ENCODE measurements around the gene DAGLA. TPM values are rescaled to one million over a fixed set of nuclear protein-coding genes. Genes with fewer than 3 reads are reported as not detected.

Gene DAGLA
- total RNA-seq, 1 experiment from 2014 or later: 4.5 TPM

GRCh38 chr11:61697764-61698163 lies 17.6 kb downstream of the DAGLA start:
- Histone ChIP-seq H3T11ph (ENCODE audit: low read length) (no peak overlapping the region), H3K4me1 (ENCODE audit: insufficient read depth, low read length) (peaks cover 5% of the 10 kb centered on the region; the same call in 1 of the 2 replicates), H4K8ac (replicated peaks; ENCODE audit: insufficient read length, low read depth, low read length) (no peak overlapping the region), H3K9ac (ENCODE audit: extremely low read depth, insufficient read length, low read length) (no peak overlapping the region), H2BK20ac (ENCODE audit: low read depth, low read length, poor library complexity, severe bottlenecking) (no peak overlapping the region), H3K27ac (ENCODE audit: insufficient read length, low read depth, low read length) (no peak overlapping the region), H3K18ac (ENCODE audit: insufficient read length, low read depth, low read length) (no peak overlapping the region), H3K14ac (ENCODE audit: insufficient read depth, low read length) (no peak overlapping the region), H3K9me3 (ENCODE audit: control insufficient read depth, low read depth, low read length) (no peaks in the 10 kb centered on the region), H3K23me2 (ENCODE audit: insufficient read length, low read depth, low read length, poor library complexity, severe bottlenecking) (no peaks in the 10 kb centered on the region), H3K79me1 (ENCODE audit: insufficient read depth, low read depth, low read length, poor library complexity, severe bottlenecking) (no peaks in the 10 kb centered on the region), H2AFZ (ENCODE audit: low read length) (no peak overlapping the region), H3K79me2 (ENCODE audit: insufficient read depth, low read length) (no peaks in the 10 kb centered on the region), H2BK15ac (ENCODE audit: low read depth, low read length) (no peak overlapping the region), H2BK12ac (ENCODE audit: insufficient read length, low read depth, low read length) (no peak overlapping the region), H3K4ac (ENCODE audit: low read depth, low read length) (no peak overlapping the region), H2AK5ac (ENCODE audit: insufficient read length, low read length) (no peak overlapping the region), H4K91ac (ENCODE audit: insufficient read length, low read depth, low read length) (no peak overlapping the region), H3K4me2 (ENCODE audit: insufficient read depth, insufficient read length, low read length) (no peak overlapping the region), H4K5ac (ENCODE audit: insufficient read length, low read depth, low read length) (no peak overlapping the region), H3K27me3 (ENCODE audit: insufficient read depth, low read length) (no peaks in the 10 kb centered on the region), H3K23ac (ENCODE audit: insufficient read length, low read depth, low read length) (no peak overlapping the region), H4K20me1 (ENCODE audit: control insufficient read depth, insufficient read depth, insufficient read length) (no peaks in the 10 kb centered on the region), H2BK120ac (ENCODE audit: low read depth, low read length, poor library complexity, severe bottlenecking) (no peak overlapping the region), H2BK5ac (ENCODE audit: insufficient read length, low read length) (no peak overlapping the region), H3K56ac (ENCODE audit: insufficient read length, low read depth, low read length) (no peak overlapping the region)
- Mint-ChIP-seq H3K9me3 (peaks cover 0 to 2% of the 10 kb centered on the region in 2 experiments; a peak in 2 of 5 replicates), H3K27ac (no peak overlapping the region), H3K4me1 (peaks cover 49 to 57% of the 10 kb centered on the region in 2 experiments), H3K27me3 (ENCODE audit: low read depth) (peaks cover 4% of the 10 kb centered on the region), H3K4me3 (no peak overlapping the region), H3K36me3 (ENCODE audit: insufficient read depth in 1 of 3, low read depth in 3 of 3) (no peaks in the 10 kb centered on the region)
- no peak for DNase-seq
- WGBS (ENCODE audit: extremely low coverage, insufficient read length, low lambda C conversion rate): no CpG with 5 or more reads among the region's 1 CpG
- TF ChIP-seq CTCF (conservative IDR thresholded peaks at IDR 0.05): no peak

All from H9 (cell line).